ENCODE results near the gene NTF4. TPM values are rescaled to one million over a fixed set of nuclear protein-coding genes. Genes with fewer than 3 reads are reported as not detected.
"Not testable (repeated sequence)": the region's sequence is repeated elsewhere in the genome, so short reads cannot be mapped to it uniquely, and the experiment has no call there.

Gene NTF4
- total and polyA plus RNA-seq, 2 of the 4 experiments (the other 2 are of a cell fraction), result 0.09 to 0.18 TPM

- H3K4me3 ChIP-seq (ENCODE audit: insufficient read depth, low read depth, low read length); H3K4ac ChIP-seq (ENCODE audit: low read depth, low read length); H2AK5ac ChIP-seq (ENCODE audit: low read depth, low read length); dilution Hi-C loops (cut with HindIII; ENCODE audit: low sequenced_read_pairs, unreplicated experiment); H3K9me1 ChIP-seq (ENCODE audit: insufficient read depth, low read length); intact Hi-C loops (cut with micrococcal nuclease); CTCF ChIA-PET; H2BK20ac ChIP-seq (ENCODE audit: low read depth, low read length); H3K4me1 ChIP-seq (ENCODE audit: control insufficient read depth, insufficient read depth, low read length); H4K5ac ChIP-seq (ENCODE audit: low read depth, low read length); H3K36me3 ChIP-seq (ENCODE audit: control insufficient read depth, insufficient read depth, low read length); H2BK5ac ChIP-seq (ENCODE audit: low read depth, low read length, poor library complexity, severe bottlenecking); H3K56ac ChIP-seq (ENCODE audit: extremely low read depth, insufficient read depth, low read length); POLR2A ChIA-PET (ENCODE audit: unreplicated experiment); H3K18ac ChIP-seq (ENCODE audit: low read depth, low read length); H3K27me3 ChIP-seq (ENCODE audit: control insufficient read depth, insufficient read depth, low read length); H2AK9ac ChIP-seq (replicated peaks; ENCODE audit: low read depth, low read length, poor library complexity); in situ Hi-C loops (cut with MboI; ENCODE audit: low sequenced_read_pairs); H3K9me3 ChIP-seq (ENCODE audit: control insufficient read depth, insufficient read depth, low read length); BruUV-seq (replicated peaks); H2BK15ac ChIP-seq (ENCODE audit: low read depth, low read length); H2AFZ ChIP-seq (replicated peaks; ENCODE audit: low read length, poor library complexity); H3K23ac ChIP-seq (ENCODE audit: low read depth, low read length); H4K8ac ChIP-seq (ENCODE audit: low read depth in 2 of 2, low read length in 2 of 2); H3K14ac ChIP-seq (replicated peaks; ENCODE audit: low read depth, low read length); H3K4me2 ChIP-seq (ENCODE audit: low read depth, low read length); H3K9ac ChIP-seq (ENCODE audit: low read depth, low read length); H4K20me1 ChIP-seq (ENCODE audit: insufficient read depth, low read length); H3K79me1 ChIP-seq (ENCODE audit: low read depth in 1 of 2, low read length in 2 of 2); H3K27ac ChIP-seq (ENCODE audit: insufficient read depth, low read length): not testable (repeated sequence)
- Histone ChIP-seq H2BK120ac (ENCODE audit: low read depth, low read length) (peak overlapping the region; percentile 57; the same call in 1 of the 2 replicates), H4K91ac (ENCODE audit: insufficient read depth, low read depth, low read length) (peak overlapping the region; percentile 49)
- ATAC-seq (ENCODE audit: low read depth) (peak; percentile 92), DNase-seq (peak; percentile 71)
- TF ChIP-seq FOS (IDR thresholded peaks at IDR 0.05; ENCODE audit: low read depth, low read length) (peak; percentile 72), BHLHE40 (IDR thresholded peaks at IDR 0.05; ENCODE audit: low read depth, low read length) (peak; percentile 73)
- WGBS, 2 experiments (ENCODE audit: extremely low coverage in 2 of 2, insufficient read length in 1 of 2), result 37% methylated on average over 6 of the region's 24 CpGs; no CpG with 5 or more reads in 1 of the 2 experiments
Observed at GRCh38 chr19:49050376-49051033, 14.1 kb downstream of the NTF4 start.

- H3K23ac ChIP-seq (ENCODE audit: low read depth, low read length); H2AK5ac ChIP-seq (ENCODE audit: low read depth, low read length); DNase-seq; H3K18ac ChIP-seq (ENCODE audit: low read depth, low read length); H4K91ac ChIP-seq (ENCODE audit: insufficient read depth, low read depth, low read length); H3K9me1 ChIP-seq (ENCODE audit: insufficient read depth, low read length); POLR2A ChIA-PET (ENCODE audit: unreplicated experiment); H3K56ac ChIP-seq (ENCODE audit: extremely low read depth, insufficient read depth, low read length); intact Hi-C loops (cut with micrococcal nuclease); H2BK15ac ChIP-seq (ENCODE audit: low read depth, low read length); H4K5ac ChIP-seq (ENCODE audit: low read depth, low read length); H3K9ac ChIP-seq (ENCODE audit: low read depth, low read length); H2AFZ ChIP-seq (replicated peaks; ENCODE audit: low read length, poor library complexity); H3K4ac ChIP-seq (ENCODE audit: low read depth, low read length); H3K4me2 ChIP-seq (ENCODE audit: low read depth, low read length); H2BK5ac ChIP-seq (ENCODE audit: low read depth, low read length, poor library complexity, severe bottlenecking); CTCF ChIA-PET; H2BK20ac ChIP-seq (ENCODE audit: low read depth, low read length); H3K27me3 ChIP-seq (ENCODE audit: control insufficient read depth, insufficient read depth, low read length); H3K4me1 ChIP-seq (ENCODE audit: control insufficient read depth, insufficient read depth, low read length); H3K9me3 ChIP-seq (ENCODE audit: control insufficient read depth, insufficient read depth, low read length); H3K79me1 ChIP-seq (ENCODE audit: low read depth in 1 of 2, low read length in 2 of 2); H3K27ac ChIP-seq (ENCODE audit: insufficient read depth, low read length); in situ Hi-C loops (cut with MboI; ENCODE audit: low sequenced_read_pairs); H2BK120ac ChIP-seq (ENCODE audit: low read depth, low read length); H4K8ac ChIP-seq (ENCODE audit: low read depth in 2 of 2, low read length in 2 of 2); ATAC-seq (ENCODE audit: low read depth); dilution Hi-C loops (cut with HindIII; ENCODE audit: low sequenced_read_pairs, unreplicated experiment); H3K4me3 ChIP-seq (ENCODE audit: insufficient read depth, low read depth, low read length); H3K14ac ChIP-seq (replicated peaks; ENCODE audit: low read depth, low read length); BruUV-seq (replicated peaks); H4K20me1 ChIP-seq (ENCODE audit: insufficient read depth, low read length); H3K36me3 ChIP-seq (ENCODE audit: control insufficient read depth, insufficient read depth, low read length); H2AK9ac ChIP-seq (replicated peaks; ENCODE audit: low read depth, low read length, poor library complexity): not testable (repeated sequence)
- WGBS, 2 experiments (ENCODE audit: extremely low coverage in 2 of 2, insufficient read length in 1 of 2), result no CpG with 5 or more reads among the region's 4 CpGs
Observed at GRCh38 chr19:49049834-49050233, 14.8 kb downstream of the NTF4 start.
